ENCODE results near the gene FAM168A. TPM values are rescaled to one million over a fixed set of nuclear protein-coding genes. Genes with fewer than 3 reads are reported as not detected.

Gene FAM168A
- total RNA-seq, 1 experiment from 2014 or later = 12.9 TPM

GRCh38 chr11:73465023-73465675 lies 132.8 kb downstream of the FAM168A start:
- no peaks in the 10 kb centered on the region for H3K4me1 ChIP-seq (ENCODE audit: low read length)
- no peak overlapping the region for H3K9ac ChIP-seq (ENCODE audit: low read length)
- H3K9me2 ChIP-seq (replicated peaks; ENCODE audit: insufficient read depth, low read length) = no peaks in the 10 kb centered on the region
- DNase-seq = no peak
- no peaks in the 10 kb centered on the region for H3K9me3 ChIP-seq (ENCODE audit: low read length)
- H3K36me3 ChIP-seq (ENCODE audit: insufficient read depth, low read length) = no peaks in the 10 kb centered on the region
- H3K79me2 ChIP-seq (ENCODE audit: low read length) = no peaks in the 10 kb centered on the region
- H2AFZ ChIP-seq (ENCODE audit: low read length) = no peak overlapping the region
- H4K20me1 ChIP-seq (ENCODE audit: insufficient read depth, low read depth, low read length) = peaks cover 12% of the 10 kb centered on the region; the same call in 1 of the 2 replicates
- H3K4me2 ChIP-seq (ENCODE audit: low read depth, low read length, poor library complexity, severe bottlenecking) = no peak overlapping the region
- no peak overlapping the region for H3K27ac ChIP-seq (ENCODE audit: low read length)
- no peak overlapping the region for H3K4me3 ChIP-seq (ENCODE audit: low read length)
- H3K27me3 ChIP-seq (ENCODE audit: low read length) = no peaks in the 10 kb centered on the region

- no peak for DNase-seq
- no peak overlapping the region for H3K4me2 ChIP-seq (ENCODE audit: low read depth, low read length, poor library complexity, severe bottlenecking)
- H4K20me1 ChIP-seq (ENCODE audit: insufficient read depth, low read depth, low read length) = peaks cover 12% of the 10 kb centered on the region; the same call in 1 of the 2 replicates
- H3K27me3 ChIP-seq (ENCODE audit: low read length) = no peaks in the 10 kb centered on the region
- no peak overlapping the region for H3K4me3 ChIP-seq (ENCODE audit: low read length)
- H3K4me1 ChIP-seq (ENCODE audit: low read length) = no peaks in the 10 kb centered on the region
- H3K9me2 ChIP-seq (replicated peaks; ENCODE audit: insufficient read depth, low read length) = no peaks in the 10 kb centered on the region
- no peaks in the 10 kb centered on the region for H3K79me2 ChIP-seq (ENCODE audit: low read length)
- no peaks in the 10 kb centered on the region for H3K9me3 ChIP-seq (ENCODE audit: low read length)
- H2AFZ ChIP-seq (ENCODE audit: low read length) = no peak overlapping the region
- no peaks in the 10 kb centered on the region for H3K36me3 ChIP-seq (ENCODE audit: insufficient read depth, low read length)
- H3K27ac ChIP-seq (ENCODE audit: low read length) = no peak overlapping the region
- no peak overlapping the region for H3K9ac ChIP-seq (ENCODE audit: low read length)
These were observed 133.6 kb downstream of the FAM168A start for GRCh38 chr11:73464347-73464746.

GRCh38 chr11:73463359-73463758 lies 134.6 kb downstream of the FAM168A start:
- Histone ChIP-seq H3K79me2 (ENCODE audit: low read length) (no peaks in the 10 kb centered on the region), H3K4me1 (ENCODE audit: low read length) (no peaks in the 10 kb centered on the region), H3K9ac (ENCODE audit: low read length) (no peak overlapping the region), H4K20me1 (ENCODE audit: insufficient read depth, low read depth, low read length) (peaks cover 12% of the 10 kb centered on the region; the same call in 1 of the 2 replicates), H3K4me3 (ENCODE audit: low read length) (no peak overlapping the region), H3K9me3 (ENCODE audit: low read length) (no peaks in the 10 kb centered on the region), H3K36me3 (ENCODE audit: insufficient read depth, low read length) (no peaks in the 10 kb centered on the region), H3K27ac (ENCODE audit: low read length) (no peak overlapping the region), H3K4me2 (ENCODE audit: low read depth, low read length, poor library complexity, severe bottlenecking) (no peak overlapping the region), H2AFZ (ENCODE audit: low read length) (no peak overlapping the region), H3K27me3 (ENCODE audit: low read length) (no peaks in the 10 kb centered on the region), H3K9me2 (replicated peaks; ENCODE audit: insufficient read depth, low read length) (no peaks in the 10 kb centered on the region)
- DNase-seq = no peak

- H3K4me1 ChIP-seq (ENCODE audit: low read length) = no peaks in the 10 kb centered on the region
- H3K4me3 ChIP-seq (ENCODE audit: low read length) = no peak overlapping the region
- no peaks in the 10 kb centered on the region for H3K9me2 ChIP-seq (replicated peaks; ENCODE audit: insufficient read depth, low read length)
- H2AFZ ChIP-seq (ENCODE audit: low read length) = no peak overlapping the region
- no peak overlapping the region for H3K27ac ChIP-seq (ENCODE audit: low read length)
- no peaks in the 10 kb centered on the region for H3K79me2 ChIP-seq (ENCODE audit: low read length)
- DNase-seq = no peak
- H3K27me3 ChIP-seq (ENCODE audit: low read length) = no peaks in the 10 kb centered on the region
- no peaks in the 10 kb centered on the region for H3K9me3 ChIP-seq (ENCODE audit: low read length)
- peaks cover 6% of the 10 kb centered on the region; the same call in 1 of the 2 replicates for H4K20me1 ChIP-seq (ENCODE audit: insufficient read depth, low read depth, low read length)
- H3K4me2 ChIP-seq (ENCODE audit: low read depth, low read length, poor library complexity, severe bottlenecking) = no peak overlapping the region
- no peaks in the 10 kb centered on the region for H3K36me3 ChIP-seq (ENCODE audit: insufficient read depth, low read length)
- no peak overlapping the region for H3K9ac ChIP-seq (ENCODE audit: low read length)
These were observed 135.9 kb downstream of the FAM168A start for GRCh38 chr11:73461964-73462363.

GRCh38 chr11:73461335-73461840 lies 136.5 kb downstream of the FAM168A start:
- H3K27me3 ChIP-seq (ENCODE audit: low read length) = no peaks in the 10 kb centered on the region
- no peak overlapping the region for H2AFZ ChIP-seq (ENCODE audit: low read length)
- no peaks in the 10 kb centered on the region for H3K4me1 ChIP-seq (ENCODE audit: low read length)
- no peak overlapping the region for H3K4me3 ChIP-seq (ENCODE audit: low read length)
- H3K36me3 ChIP-seq (ENCODE audit: insufficient read depth, low read length) = no peaks in the 10 kb centered on the region
- H3K79me2 ChIP-seq (ENCODE audit: low read length) = no peaks in the 10 kb centered on the region
- H3K9me3 ChIP-seq (ENCODE audit: low read length) = no peaks in the 10 kb centered on the region
- peaks cover 9% of the 10 kb centered on the region; the same call in 1 of the 2 replicates for H4K20me1 ChIP-seq (ENCODE audit: insufficient read depth, low read depth, low read length)
- DNase-seq = no peak
- no peaks in the 10 kb centered on the region for H3K9me2 ChIP-seq (replicated peaks; ENCODE audit: insufficient read depth, low read length)
- no peak overlapping the region for H3K4me2 ChIP-seq (ENCODE audit: low read depth, low read length, poor library complexity, severe bottlenecking)
- no peak overlapping the region for H3K27ac ChIP-seq (ENCODE audit: low read length)
- H3K9ac ChIP-seq (ENCODE audit: low read length) = no peak overlapping the region

- H3K79me2 ChIP-seq (ENCODE audit: low read length) = no peaks in the 10 kb centered on the region
- H3K27ac ChIP-seq (ENCODE audit: low read length) = no peak overlapping the region
- no peaks in the 10 kb centered on the region for H3K9me2 ChIP-seq (replicated peaks; ENCODE audit: insufficient read depth, low read length)
- no peaks in the 10 kb centered on the region for H3K9me3 ChIP-seq (ENCODE audit: low read length)
- H3K4me3 ChIP-seq (ENCODE audit: low read length) = no peak overlapping the region
- no peaks in the 10 kb centered on the region for H3K27me3 ChIP-seq (ENCODE audit: low read length)
- H3K4me1 ChIP-seq (ENCODE audit: low read length) = no peaks in the 10 kb centered on the region
- H4K20me1 ChIP-seq (ENCODE audit: insufficient read depth, low read depth, low read length) = peaks cover 2% of the 10 kb centered on the region
- H2AFZ ChIP-seq (ENCODE audit: low read length) = no peak overlapping the region
- no peak overlapping the region for H3K4me2 ChIP-seq (ENCODE audit: low read depth, low read length, poor library complexity, severe bottlenecking)
- H3K36me3 ChIP-seq (ENCODE audit: insufficient read depth, low read length) = no peaks in the 10 kb centered on the region
- peak; percentile 6 for DNase-seq
- H3K9ac ChIP-seq (ENCODE audit: low read length) = no peak overlapping the region
These were observed 139.7 kb downstream of the FAM168A start for GRCh38 chr11:73458201-73458600.

GRCh38 chr11:73454987-73455386 lies 142.9 kb downstream of the FAM168A start:
- no peak overlapping the region for H3K4me2 ChIP-seq (ENCODE audit: low read depth, low read length, poor library complexity, severe bottlenecking)
- H3K9ac ChIP-seq (ENCODE audit: low read length) = no peak overlapping the region
- H3K27ac ChIP-seq (ENCODE audit: low read length) = no peak overlapping the region
- H3K4me1 ChIP-seq (ENCODE audit: low read length) = no peaks in the 10 kb centered on the region
- no peaks in the 10 kb centered on the region for H3K9me2 ChIP-seq (replicated peaks; ENCODE audit: insufficient read depth, low read length)
- peaks cover 12% of the 10 kb centered on the region for H4K20me1 ChIP-seq (ENCODE audit: insufficient read depth, low read depth, low read length)
- no peaks in the 10 kb centered on the region for H3K79me2 ChIP-seq (ENCODE audit: low read length)
- no peaks in the 10 kb centered on the region for H3K36me3 ChIP-seq (ENCODE audit: insufficient read depth, low read length)
- H3K4me3 ChIP-seq (ENCODE audit: low read length) = no peak overlapping the region
- no peaks in the 10 kb centered on the region for H3K9me3 ChIP-seq (ENCODE audit: low read length)
- H3K27me3 ChIP-seq (ENCODE audit: low read length) = no peaks in the 10 kb centered on the region
- DNase-seq = peak; percentile 35
- no peak overlapping the region for H2AFZ ChIP-seq (ENCODE audit: low read length)

GRCh38 chr11:73453562-73453961 lies 144.3 kb downstream of the FAM168A start:
- H3K36me3 ChIP-seq (ENCODE audit: insufficient read depth, low read length) = no peaks in the 10 kb centered on the region
- H3K27ac ChIP-seq (ENCODE audit: low read length) = no peak overlapping the region
- no peak overlapping the region for H3K4me3 ChIP-seq (ENCODE audit: low read length)
- H4K20me1 ChIP-seq (ENCODE audit: insufficient read depth, low read depth, low read length) = peaks cover 14% of the 10 kb centered on the region
- H3K9me3 ChIP-seq (ENCODE audit: low read length) = no peaks in the 10 kb centered on the region
- no peak overlapping the region for H2AFZ ChIP-seq (ENCODE audit: low read length)
- no peaks in the 10 kb centered on the region for H3K4me1 ChIP-seq (ENCODE audit: low read length)
- no peaks in the 10 kb centered on the region for H3K27me3 ChIP-seq (ENCODE audit: low read length)
- H3K4me2 ChIP-seq (ENCODE audit: low read depth, low read length, poor library complexity, severe bottlenecking) = no peak overlapping the region
- no peak for DNase-seq
- H3K79me2 ChIP-seq (ENCODE audit: low read length) = no peaks in the 10 kb centered on the region
- no peaks in the 10 kb centered on the region for H3K9me2 ChIP-seq (replicated peaks; ENCODE audit: insufficient read depth, low read length)
- H3K9ac ChIP-seq (ENCODE audit: low read length) = no peak overlapping the region

All from Karpas-422 (cell line).